HEK293 (cell line): ENCODE data around the gene GLOD4.
A peak's percentile ranks its signal among the peaks of the same experiment; 100 is the strongest.

Experiments used
- GLI2 ChIP-seq: fragments of 450-650 bp; formaldehyde crosslinking; IDR thresholded peaks from 2 replicates; pipeline ENCODE4; 2017; ENCODE audit warnings: missing biosample characterization, missing genetic modification characterization, low read depth, borderline replicate concordance
- HOXD13 ChIP-seq: sonication (generic); formaldehyde crosslinking; IDR thresholded peaks from 2 replicates; pipeline ENCODE4 v1.8.0; 2022; ENCODE audit warnings: missing genetic modification reagents, borderline replicate concordance
- KLF17 ChIP-seq: fragments of 450-650 bp; formaldehyde crosslinking; IDR thresholded peaks from 2 replicates; pipeline ENCODE4 v1.5.1; 2016; ENCODE audit warnings: missing biosample characterization, missing genetic modification characterization
- KLF8 ChIP-seq: fragments of 450-650 bp; formaldehyde crosslinking; IDR thresholded peaks from 2 replicates; pipeline ENCODE4 v1.5.1; 2016; ENCODE audit warnings: missing biosample characterization, missing genetic modification characterization
- RBAK ChIP-seq: fragments of 450-650 bp; formaldehyde crosslinking; IDR thresholded peaks from 2 replicates; pipeline ENCODE4 v1.5.1; 2016; ENCODE audit warnings: missing biosample characterization, missing genetic modification characterization
- REPIN1 ChIP-seq: fragments of 450-650 bp; formaldehyde crosslinking; IDR thresholded peaks from 2 replicates; pipeline ENCODE4 v1.5.1; 2017; ENCODE audit warnings: missing biosample characterization, missing genetic modification characterization, low read depth
- SETDB1 ChIP-seq: IDR thresholded peaks from one replicate; pipeline ENCODE4 v1.6.1; 2017; ENCODE audit warnings: mild to moderate bottlenecking, low read length, moderate library complexity, mixed read lengths; ENCODE audit not compliant: insufficient read length
- WT1 ChIP-seq: fragments of 450-650 bp; formaldehyde crosslinking; IDR thresholded peaks from 2 replicates; pipeline ENCODE4 v1.5.1; 2016; ENCODE audit warnings: missing biosample characterization, missing genetic modification characterization
- ZNF114 ChIP-seq: fragments of 450-650 bp; formaldehyde crosslinking; IDR thresholded peaks from 2 replicates; pipeline ENCODE4 v1.5.0; 2017; ENCODE audit warnings: missing biosample characterization, missing genetic modification characterization
- ZNF138 ChIP-seq: fragments of 450-650 bp; formaldehyde crosslinking; IDR thresholded peaks from 2 replicates; pipeline ENCODE4 v1.5.1; 2016; ENCODE audit warnings: missing biosample characterization, missing genetic modification characterization, borderline replicate concordance
- ZNF16 ChIP-seq: fragments of 450-650 bp; formaldehyde crosslinking; IDR thresholded peaks from 2 replicates; pipeline ENCODE4 v1.5.1; 2016; ENCODE audit warnings: low read depth, missing biosample characterization, missing genetic modification characterization
- ZNF221 ChIP-seq: fragments of 450-650 bp; formaldehyde crosslinking; IDR thresholded peaks from 2 replicates; pipeline ENCODE4 v1.5.1; 2017; ENCODE audit warnings: missing biosample characterization, missing genetic modification characterization, borderline replicate concordance
- ZNF239 ChIP-seq: fragments of 450-650 bp; formaldehyde crosslinking; IDR thresholded peaks from 2 replicates; pipeline ENCODE4 v1.5.1; 2016; ENCODE audit warnings: missing biosample characterization, missing genetic modification characterization
- ZNF24 ChIP-seq: fragments of 450-650 bp; formaldehyde crosslinking; IDR thresholded peaks from 2 replicates; pipeline ENCODE4 v1.5.1; 2016; ENCODE audit warnings: missing biosample characterization, missing genetic modification characterization
- ZNF280D ChIP-seq: fragments of 450-650 bp; formaldehyde crosslinking; IDR thresholded peaks from 2 replicates; pipeline ENCODE4 v1.5.1; 2016; ENCODE audit warnings: missing biosample characterization, missing genetic modification characterization
- ZNF292 ChIP-seq: fragments of 450-650 bp; formaldehyde crosslinking; IDR thresholded peaks from 2 replicates; pipeline ENCODE4 v1.5.1; 2016; ENCODE audit warnings: low read depth, missing biosample characterization, missing genetic modification characterization, borderline replicate concordance
- ZNF324 ChIP-seq: fragments of 450-650 bp; formaldehyde crosslinking; IDR thresholded peaks from 2 replicates; pipeline ENCODE4 v1.5.1; 2016; ENCODE audit warnings: missing biosample characterization, missing genetic modification characterization
- ZNF335 ChIP-seq: fragments of 450-650 bp; formaldehyde crosslinking; conservative IDR thresholded peaks from 2 replicates; pipeline ENCODE4 v1.5.1; 2016; ENCODE audit warnings: missing biosample characterization, missing genetic modification characterization
- ZNF354C ChIP-seq: fragments of 450-650 bp; formaldehyde crosslinking; IDR thresholded peaks from 2 replicates; pipeline ENCODE4 v1.5.1; 2016; ENCODE audit warnings: missing biosample characterization, missing genetic modification characterization, low read depth, borderline replicate concordance
- ZNF37A ChIP-seq: fragments of 450-650 bp; IDR thresholded peaks from 2 replicates; pipeline ENCODE4 v1.5.1; 2018; ENCODE audit warnings: missing biosample characterization, missing genetic modification characterization
- ZNF394 ChIP-seq: fragments of 450-650 bp; formaldehyde crosslinking; IDR thresholded peaks from 2 replicates; pipeline ENCODE4 v1.5.1; 2016; ENCODE audit warnings: missing biosample characterization, missing genetic modification characterization, mild to moderate bottlenecking, moderate library complexity, borderline replicate concordance
- ZNF423 ChIP-seq: fragments of 450-650 bp; formaldehyde crosslinking; IDR thresholded peaks from 2 replicates; pipeline ENCODE4 v1.5.1; 2016; ENCODE audit warnings: missing biosample characterization, missing genetic modification characterization
- ZNF426 ChIP-seq: fragments of 450-650 bp; formaldehyde crosslinking; IDR thresholded peaks from 2 replicates; pipeline ENCODE4 v1.5.1; 2017; ENCODE audit warnings: missing biosample characterization, missing genetic modification characterization, mild to moderate bottlenecking, inconsistent platforms, moderate library complexity
- ZNF514 ChIP-seq: fragments of 450-650 bp; formaldehyde crosslinking; IDR thresholded peaks from 2 replicates; pipeline ENCODE4 v1.5.1; 2016; ENCODE audit warnings: missing biosample characterization, missing genetic modification characterization
- ZNF521 ChIP-seq: fragments of 450-650 bp; formaldehyde crosslinking; IDR thresholded peaks from 2 replicates; pipeline ENCODE4 v1.5.1; 2017; ENCODE audit warnings: missing biosample characterization, mild to moderate bottlenecking, missing genetic modification characterization
- ZNF529 ChIP-seq: fragments of 450-650 bp; formaldehyde crosslinking; IDR thresholded peaks from 2 replicates; pipeline ENCODE4 v1.5.1; 2017; ENCODE audit warnings: missing genetic modification characterization, missing biosample characterization; ENCODE audit not compliant: insufficient replicate concordance
- ZNF548 ChIP-seq: fragments of 450-650 bp; formaldehyde crosslinking; IDR thresholded peaks from 2 replicates; pipeline ENCODE4 v1.5.1; 2016; ENCODE audit warnings: missing biosample characterization, missing genetic modification characterization
- ZNF610 ChIP-seq: fragments of 450-650 bp; formaldehyde crosslinking; IDR thresholded peaks from 2 replicates; pipeline ENCODE4 v1.5.1; 2016; ENCODE audit warnings: missing biosample characterization, missing genetic modification characterization, borderline replicate concordance
- ZNF624 ChIP-seq: fragments of 450-650 bp; formaldehyde crosslinking; IDR thresholded peaks from 2 replicates; pipeline ENCODE4 v1.5.1; 2017; ENCODE audit warnings: missing biosample characterization, missing genetic modification characterization
- ZNF658 ChIP-seq: fragments of 450-650 bp; formaldehyde crosslinking; IDR thresholded peaks from 2 replicates; pipeline ENCODE4; 2016; ENCODE audit warnings: missing biosample characterization, missing genetic modification characterization
- ZNF660 ChIP-seq: fragments of 450-650 bp; IDR thresholded peaks from 2 replicates; pipeline ENCODE4 v1.5.1; 2018; ENCODE audit warnings: missing biosample characterization, mild to moderate bottlenecking, missing genetic modification characterization
- ZNF692 ChIP-seq: fragments of 450-650 bp; formaldehyde crosslinking; IDR thresholded peaks from 2 replicates; pipeline ENCODE4 v1.5.1; 2016; ENCODE audit warnings: missing biosample characterization, missing genetic modification characterization
- ZNF701 ChIP-seq: fragments of 450-650 bp; formaldehyde crosslinking; IDR thresholded peaks from 2 replicates; pipeline ENCODE4 v1.5.1; 2016; ENCODE audit warnings: missing biosample characterization, missing genetic modification characterization
- ZNF777 ChIP-seq: fragments of 450-650 bp; formaldehyde crosslinking; IDR thresholded peaks from 2 replicates; pipeline ENCODE4 v1.5.1; 2017; ENCODE audit warnings: missing biosample characterization, missing genetic modification characterization, borderline replicate concordance
- ZSCAN5A ChIP-seq: fragments of 450-650 bp; formaldehyde crosslinking; IDR thresholded peaks from 2 replicates; pipeline ENCODE4 v1.5.1; 2016; ENCODE audit warnings: missing biosample characterization, missing genetic modification characterization

GLOD4 gene

GRCh38 chr17:752002-752619, 30.0 kb downstream of the GLOD4 start, which contains the start of gene GEMIN4 (continued):
- TF ChIP-seq ZNF37A (tag by site-specific recombination) (no peak), HOXD13 (no peak; the same call in 1 of the 2 replicates), ZNF660 (tag by site-specific recombination) (peak; percentile 67), ZNF292 (tag by site-specific recombination) (no peak), ZNF24 (tag by site-specific recombination) (no peak), RBAK (no peak), ZNF114 (tag by site-specific recombination) (no peak), ZNF335 (tag by site-specific recombination) (peak; percentile 58; the same call in 1 of the 2 replicates), ZSCAN5A (tag by site-specific recombination) (0 out of 2 replicates have a peak, but pooled peaks have one; percentile 54), ZNF324 (tag by site-specific recombination) (peak; percentile 67; the same call in 1 of the 2 replicates), KLF8 (tag by site-specific recombination) (peak; percentile 84), ZNF777 (tag by site-specific recombination) (0 out of 2 replicates have a peak, but pooled peaks have one; percentile 69), ZNF658 (tag by site-specific recombination) (no peak), ZNF280D (tag by site-specific recombination) (0 out of 2 replicates have a peak, but pooled peaks have one; percentile 46), ZNF423 (tag by site-specific recombination) (peak; percentile 67), ZNF529 (tag by site-specific recombination) (no peak), ZNF521 (tag by site-specific recombination) (no peak), ZNF354C (no peak), ZNF692 (tag by site-specific recombination) (peak; percentile 47), WT1 (tag by site-specific recombination) (no peak), KLF17 (tag by site-specific recombination) (peak; percentile 74), ZNF610 (tag by site-specific recombination) (peak; percentile 77; the same call in 1 of the 2 replicates), GLI2 (tag by site-specific recombination) (no peak), REPIN1 (tag by site-specific recombination) (no peak), ZNF701 (no peak), ZNF624 (no peak), SETDB1 (no peak), ZNF426 (tag by site-specific recombination) (no peak), ZNF548 (no peak), ZNF16 (tag by site-specific recombination) (no peak), ZNF394 (tag by site-specific recombination) (peak; percentile 28; the same call in 1 of the 2 replicates), ZNF239 (tag by site-specific recombination) (no peak), ZNF221 (no peak), ZNF138 (no peak), ZNF514 (tag by site-specific recombination) (no peak)
